ENCODE measurements around the gene APOD.

GRCh38 chr3:195549931-195550519, 33.7 kb downstream of the APOD start:
- TF ChIP-seq CTCF (IDR thresholded peaks at IDR 0.05; ENCODE audit: low read depth, low read length), result no peak
- TF ChIP-seq POLR2A (IDR thresholded peaks at IDR 0.05; ENCODE audit: extremely low read depth, insufficient read length), result no peak
